Tibial nerve (tissue), 4 donors: ENCODE results near the gene USP48.

Experiments used
- CTCF ChIP-seq, 5 experiments: fragments of 200-600 bp in 3 of 5; fragments of 450-650 bp in 2 of 5; sonication (generic) in 3 of 5; IDR thresholded peaks; one replicate each; pipeline ENCODE4 v1.5.1; 2016 to 2019; ENCODE audit warnings: antibody characterized with exemption in 5 of 5, mild to moderate bottlenecking in 3 of 5, moderate library complexity in 2 of 5
- EP300 ChIP-seq, 2 donors: sonication (generic); formaldehyde crosslinking; IDR thresholded peaks; one replicate each; pipeline ENCODE4 v1.6.1; 2017; ENCODE audit warnings: antibody characterized with exemption in 2 of 2, mild to moderate bottlenecking in 1 of 2
- POLR2A ChIP-seq, 2 donors: fragments of 450-650 bp; IDR thresholded peaks; one replicate each; pipeline ENCODE4 v1.6.1; 2017; ENCODE audit warnings: antibody characterized with exemption in 2 of 2, mild to moderate bottlenecking in 2 of 2, moderate library complexity in 2 of 2

DNA sequence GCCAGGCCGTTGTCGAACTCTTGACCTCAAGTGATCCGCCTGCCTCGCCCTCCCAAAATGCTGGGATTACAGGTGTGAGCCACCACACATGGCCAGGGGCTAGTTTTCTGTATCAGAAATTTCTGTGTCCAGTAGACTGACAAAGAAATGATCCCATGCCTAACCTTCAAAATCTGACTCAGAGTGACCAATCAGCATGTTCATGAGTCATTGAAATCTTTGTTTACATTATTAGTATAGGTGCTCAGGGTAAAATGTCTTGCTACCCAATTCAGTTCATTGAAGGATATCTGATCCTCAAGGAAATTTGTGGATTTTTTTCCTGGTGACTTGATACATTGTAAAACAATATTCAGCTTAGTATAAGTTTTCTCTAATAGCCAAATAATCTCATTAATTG lies 18.2 kb upstream of the USP48 start:
- TF ChIP-seq CTCF (IDR thresholded peaks at IDR 0.05) (no peak), POLR2A (IDR thresholded peaks at IDR 0.05) (no peak), EP300 (IDR thresholded peaks at IDR 0.05) (no peak)
